Measurements from ENCODE around the gene AP3D1. TPM values are rescaled to one million over a fixed set of nuclear protein-coding genes. Genes with fewer than 3 reads are reported as not detected.
"Not testable (repeated sequence)": the region's sequence is repeated elsewhere in the genome, so short reads cannot be mapped to it uniquely, and the experiment has no call there.

AP3D1 gene
- total and polyA plus RNA-seq, 2 donors from 2014 or later, result 68.4 to 125 TPM

GRCh38 chr19:2089001-2089711, 62.2 kb downstream of the AP3D1 start:
- FAIRE-seq (no peak), DNase-seq (peak in 1 of 5 donors; percentile 66)
- intact Hi-C loops (cut with DNase I), result no loop called here
- Histone ChIP-seq H3K36me3 (ENCODE audit: control insufficient read depth in 2 of 3, insufficient read depth in 3 of 3, low read length in 3 of 3) (no peaks in the 10 kb centered on the region), H3K4me1 (ENCODE audit: control insufficient read depth in 2 of 3, insufficient read depth in 2 of 3, low read depth in 1 of 3, low read length in 3 of 3) (peaks cover 0 to 5% (median 0%) of the 10 kb centered on the region in 3 donors), H3K4me3 (ENCODE audit: low read length in 3 of 3) (no peak overlapping the region), H3K27ac (ENCODE audit: low read depth in 2 of 2, low read length in 2 of 2) (no peak overlapping the region), H3K9me3 (ENCODE audit: control insufficient read depth in 2 of 3, insufficient read depth in 1 of 3, low read length in 3 of 3) (no peaks in the 10 kb centered on the region), H3K27me3 (ENCODE audit: control insufficient read depth, insufficient read depth, low read length) (no peaks in the 10 kb centered on the region), H3K9ac (ENCODE audit: low read length in 3 of 3) (no peak overlapping the region)
- no peak for TF ChIP-seq CTCF (IDR thresholded peaks at IDR 0.05; ENCODE audit: borderline replicate concordance, extremely low read depth, insufficient read depth)

GRCh38 chr19:2087621-2088100, 63.7 kb downstream of the AP3D1 start:
- no peak for TF ChIP-seq CTCF (IDR thresholded peaks at IDR 0.05; ENCODE audit: borderline replicate concordance, extremely low read depth, insufficient read depth)
- FAIRE-seq (no peak), DNase-seq (no peak)
- intact Hi-C loops (cut with DNase I), result no loop called here
- Histone ChIP-seq H3K27ac (ENCODE audit: low read depth in 2 of 2, low read length in 2 of 2) (no peak overlapping the region), H3K27me3 (ENCODE audit: control insufficient read depth, insufficient read depth, low read length) (no peaks in the 10 kb centered on the region), H3K4me3 (ENCODE audit: low read length in 3 of 3) (no peak overlapping the region), H3K4me1 (ENCODE audit: control insufficient read depth in 2 of 3, insufficient read depth in 2 of 3, low read depth in 1 of 3, low read length in 3 of 3) (peaks cover 0 to 7% (median 0%) of the 10 kb centered on the region in 3 donors), H3K9me3 (ENCODE audit: control insufficient read depth in 2 of 3, insufficient read depth in 1 of 3, low read length in 3 of 3) (no peaks in the 10 kb centered on the region), H3K9ac (ENCODE audit: low read length in 3 of 3) (no peak overlapping the region), H3K36me3 (ENCODE audit: control insufficient read depth in 2 of 3, insufficient read depth in 3 of 3, low read length in 3 of 3) (no peaks in the 10 kb centered on the region)

- intact Hi-C loops (cut with DNase I); DNase-seq; FAIRE-seq; H3K4me1 ChIP-seq (ENCODE audit: control insufficient read depth in 2 of 3, insufficient read depth in 2 of 3, low read depth in 1 of 3, low read length in 3 of 3); H3K27me3 ChIP-seq (ENCODE audit: control insufficient read depth, insufficient read depth, low read length); H3K27ac ChIP-seq (ENCODE audit: low read depth in 2 of 2, low read length in 2 of 2); H3K9ac ChIP-seq (ENCODE audit: low read length in 3 of 3); H3K36me3 ChIP-seq (ENCODE audit: control insufficient read depth in 2 of 3, insufficient read depth in 3 of 3, low read length in 3 of 3); H3K4me3 ChIP-seq (ENCODE audit: low read length in 3 of 3); H3K9me3 ChIP-seq (ENCODE audit: control insufficient read depth in 2 of 3, insufficient read depth in 1 of 3, low read length in 3 of 3): not testable (repeated sequence)
Observed at GRCh38 chr19:2086695-2087620, 64.4 kb downstream of the AP3D1 start.
